GM23338 (cell line): ENCODE measurements around the gene GJA4. TPM values are rescaled to one million over a fixed set of nuclear protein-coding genes. Genes with fewer than 3 reads are reported as not detected.

Experiments
- ATAC-seq: fragments of 200-7000 bp; cut with Tn5 transposase; 3 replicates; pipeline ENCODE4 v1.9.1; 2020
- DNase-seq: peaks from one replicate; pipeline ENCODE4 v3.0.0-alpha.2; 2015; ENCODE audit warnings: low spot score
- H2AFZ ChIP-seq: fragments of 200-600 bp; sonication (generic); 2 replicates; pipeline ENCODE4 v1.8.0; 2016; ENCODE audit warnings: antibody characterized with exemption, mild to moderate bottlenecking, moderate library complexity
- H3F3A ChIP-seq: fragments of 200-600 bp; sonication (generic); replicated peaks from 2 replicates; pipeline ENCODE4 v1.8.0; 2017; ENCODE audit warnings: antibody characterized with exemption, mixed run types, low read depth
- H3K27ac ChIP-seq: fragments of 200-600 bp; sonication (generic); 2 replicates; pipeline ENCODE4 v1.6.1; 2016; ENCODE audit warnings: low read depth
- H3K27me3 ChIP-seq: fragments of 200-600 bp; sonication (generic); 2 replicates; pipeline ENCODE4 v1.8.0; 2016; ENCODE audit warnings: mild to moderate bottlenecking, mixed run types, moderate library complexity; ENCODE audit not compliant: insufficient read depth
- H3K36me3 ChIP-seq: fragments of 200-600 bp; sonication (generic); 2 replicates; pipeline ENCODE4 v1.8.0; 2016; ENCODE audit warnings: mild to moderate bottlenecking; ENCODE audit not compliant: insufficient read depth
- H3K4me1 ChIP-seq: fragments of 200-600 bp; sonication (generic); 2 replicates; pipeline ENCODE4 v1.8.0; 2016; ENCODE audit warnings: mild to moderate bottlenecking, moderate library complexity; ENCODE audit not compliant: insufficient read depth
- H3K4me2 ChIP-seq: fragments of 200-600 bp; sonication (generic); 2 replicates; pipeline ENCODE4 v1.7.1; 2017; ENCODE audit warnings: mixed run types
- H3K4me3 ChIP-seq: fragments of 200-600 bp; sonication (generic); 2 replicates; pipeline ENCODE4 v1.6.1; 2016; ENCODE audit warnings: mixed run types
- H3K79me2 ChIP-seq: fragments of 200-600 bp; sonication (generic); replicated peaks from 2 replicates; pipeline ENCODE4 v1.8.0; 2017; ENCODE audit warnings: mild to moderate bottlenecking; ENCODE audit not compliant: insufficient read depth
- H3K9me2 ChIP-seq: fragments of 200-600 bp; sonication (generic); 2 replicates; pipeline ENCODE4 v1.8.0; 2017; ENCODE audit not compliant: insufficient read depth
- H4K20me1 ChIP-seq: fragments of 200-600 bp; sonication (generic); replicated peaks from 2 replicates; pipeline ENCODE4 v1.8.0; 2017; ENCODE audit warnings: mild to moderate bottlenecking; ENCODE audit not compliant: insufficient read depth
- H3K27ac Mint-ChIP-seq: 2 replicates; pipeline ENCODE4 v1.8.0; 2020; ENCODE audit warnings: inconsistent platforms, mild to moderate bottlenecking, moderate library complexity, mixed read lengths
- H3K27me3 Mint-ChIP-seq: 3 replicates; pipeline ENCODE4 v1.8.0; 2022; ENCODE audit warnings: low read depth, mild to moderate bottlenecking, moderate library complexity, mixed read lengths, inconsistent platforms; ENCODE audit not compliant: insufficient read depth, poor library complexity
- H3K36me3 Mint-ChIP-seq: 3 replicates; pipeline ENCODE4 v1.8.0; 2021; ENCODE audit warnings: low read depth, mild to moderate bottlenecking, inconsistent platforms, moderate library complexity, mixed read lengths
- H3K4me1 Mint-ChIP-seq: 3 replicates; pipeline ENCODE4 v1.8.0; 2020; ENCODE audit warnings: mild to moderate bottlenecking, inconsistent platforms, mixed read lengths
- H3K4me3 Mint-ChIP-seq: 3 replicates; pipeline ENCODE4 v1.8.0; 2021; ENCODE audit warnings: moderate library complexity, mild to moderate bottlenecking, inconsistent platforms, mixed read lengths
- H3K9me3 Mint-ChIP-seq: 3 replicates; pipeline ENCODE4 v1.8.0; 2020; ENCODE audit warnings: moderate library complexity, mild to moderate bottlenecking, inconsistent platforms, mixed read lengths
- CREB1 ChIP-seq: fragments of 250-450 bp; sonication (Bioruptor Pico); IDR thresholded peaks from 2 replicates; pipeline ENCODE4 v1.5.0; 2020; ENCODE audit warnings: low read depth, mild to moderate bottlenecking, moderate library complexity
- CTCF ChIP-seq, 2 experiments: fragments of 200-600 bp in 1 of 2; sonication (generic) in 1 of 2; conservative IDR thresholded peaks; 2 replicates each; pipeline versions ENCODE4 v1.5.1 to v1.6.1; 2016 to 2017; ENCODE audit warnings: antibody characterized with exemption in 2 of 2, low read depth in 2 of 2, mild to moderate bottlenecking in 2 of 2, moderate library complexity in 1 of 2
- EZH2phosphoT487 ChIP-seq: fragments of 200-600 bp; sonication (generic); IDR thresholded peaks from one replicate; pipeline ENCODE4 v1.8.1; 2018; ENCODE audit warnings: antibody characterized with exemption; ENCODE audit not compliant: unreplicated experiment
- POLR2AphosphoS5 ChIP-seq: IDR thresholded peaks from 2 replicates; pipeline ENCODE4 v1.6.1; 2016; ENCODE audit warnings: antibody characterized with exemption, low read depth
- ZNF114 ChIP-seq: fragments of 250-450 bp; sonication (Bioruptor Pico); IDR thresholded peaks from 2 replicates; pipeline ENCODE4 v1.5.0; 2020; ENCODE audit warnings: mild to moderate bottlenecking, moderate library complexity
- ZNF331 ChIP-seq: fragments of 250-450 bp; sonication (Bioruptor Pico); IDR thresholded peaks from 2 replicates; pipeline ENCODE4 v1.5.0; 2020; ENCODE audit warnings: low read depth, mild to moderate bottlenecking, moderate library complexity
- ZNF462 ChIP-seq: fragments of 250-450 bp; sonication (Bioruptor Pico); IDR thresholded peaks from 2 replicates; pipeline ENCODE4 v1.5.0; 2020; ENCODE audit warnings: mild to moderate bottlenecking, moderate library complexity
- polyA plus RNA-seq: library from polyadenylated mRNA; unstranded; fragments of >200 nt; fragmentation: Nextera tagmentation; extraction: Ambion mirVana; gene quantifications from 2 replicates; pipeline ENCODE4 v1.2.1, GENCODE V29; 2016
- total RNA-seq: library from RNA; depleted of rRNA; stranded (reverse); fragments of >200 nt; shearing (Covaris generic); gene quantifications from 2 replicates; pipeline ENCODE4 v1.2.3, GENCODE V29; 2014
- TF ChIP-seq, protein P1 (sequence below): IDR thresholded peaks from 2 replicates; pipeline ENCODE4 v1.6.1; 2016; ENCODE audit warnings: antibody characterized with exemption

Gene GJA4
- total and polyA plus RNA-seq, 2 experiments from 2014 or later: 0.95 to 2.2 TPM

DNA sequence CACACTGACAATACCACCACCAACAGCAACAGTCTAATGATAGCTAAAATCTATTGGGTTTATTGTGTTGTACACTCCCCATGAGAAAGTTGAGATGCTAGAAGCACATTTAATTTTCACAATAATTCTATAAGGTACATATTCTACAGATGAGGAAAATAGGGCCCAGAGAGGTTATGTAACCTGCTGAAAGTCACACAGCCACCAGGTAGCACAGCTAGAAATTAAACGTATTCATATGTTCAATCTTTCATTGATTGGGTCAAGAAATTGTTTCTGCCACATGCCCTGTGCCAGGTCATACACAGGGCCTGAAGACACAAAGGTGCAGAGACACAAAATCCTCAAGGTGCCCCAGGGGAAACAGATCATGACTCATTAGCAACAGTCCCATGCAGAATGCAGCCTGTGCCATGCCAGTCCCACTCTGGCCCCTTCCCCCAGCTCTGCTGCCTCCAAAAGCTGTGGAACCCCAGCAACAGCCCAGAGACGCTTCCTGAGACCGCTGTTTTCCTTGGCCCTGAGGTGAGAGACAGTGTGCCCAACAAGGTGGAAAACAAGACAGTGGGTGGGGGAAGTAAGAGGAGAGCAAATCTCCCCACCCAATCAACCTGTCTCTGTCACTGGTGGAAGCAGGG is 32.1 kb downstream of the GJA4 start:
- H2AFZ ChIP-seq: no peak overlapping the region
- no peaks in the 10 kb centered on the region for H3K36me3 ChIP-seq
- H3K9me2 ChIP-seq: no peaks in the 10 kb centered on the region
- no peaks in the 10 kb centered on the region for H3K9me3 Mint-ChIP-seq
- no peak for DNase-seq
- no peaks in the 10 kb centered on the region for H3F3A ChIP-seq
- no peak overlapping the region for H3K27ac Mint-ChIP-seq
- H3K4me3 ChIP-seq: no peak overlapping the region
- H3K4me2 ChIP-seq: no peak overlapping the region
- H3K27me3 ChIP-seq: no peaks in the 10 kb centered on the region
- H3K4me1 ChIP-seq: no peaks in the 10 kb centered on the region
- no peaks in the 10 kb centered on the region for H3K4me1 Mint-ChIP-seq
- H3K79me2 ChIP-seq: no peaks in the 10 kb centered on the region
- TF ChIP-seq, protein P1, sequence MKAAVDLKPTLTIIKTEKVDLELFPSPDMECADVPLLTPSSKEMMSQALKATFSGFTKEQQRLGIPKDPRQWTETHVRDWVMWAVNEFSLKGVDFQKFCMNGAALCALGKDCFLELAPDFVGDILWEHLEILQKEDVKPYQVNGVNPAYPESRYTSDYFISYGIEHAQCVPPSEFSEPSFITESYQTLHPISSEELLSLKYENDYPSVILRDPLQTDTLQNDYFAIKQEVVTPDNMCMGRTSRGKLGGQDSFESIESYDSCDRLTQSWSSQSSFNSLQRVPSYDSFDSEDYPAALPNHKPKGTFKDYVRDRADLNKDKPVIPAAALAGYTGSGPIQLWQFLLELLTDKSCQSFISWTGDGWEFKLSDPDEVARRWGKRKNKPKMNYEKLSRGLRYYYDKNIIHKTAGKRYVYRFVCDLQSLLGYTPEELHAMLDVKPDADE: no peak
- TF ChIP-seq ZNF462 (CRISPR knock-in tag): no peak
- TF ChIP-seq ZNF114 (CRISPR knock-in tag): no peak
- no peak for TF ChIP-seq POLR2AphosphoS5
- no peak for TF ChIP-seq EZH2phosphoT487
- TF ChIP-seq ZNF331: no peak
- TF ChIP-seq CTCF (conservative IDR thresholded peaks at IDR 0.05; ENCODE audit: low read depth in 2 of 2): no peak
- no peak for TF ChIP-seq CREB1 (CRISPR knock-in tag)
- H3K4me3 Mint-ChIP-seq: no peak overlapping the region
- ATAC-seq: no peak
- H3K27me3 Mint-ChIP-seq: peaks cover 3% of the 10 kb centered on the region
- no peaks in the 10 kb centered on the region for H4K20me1 ChIP-seq
- no peaks in the 10 kb centered on the region for H3K36me3 Mint-ChIP-seq
- H3K27ac ChIP-seq: no peak overlapping the region
